T-helper 1 cell (primary cell): ENCODE measurements around the gene IL4I1.

Experiments used
- DNase-seq, 5 donors: peaks; one replicate each; pipeline ENCODE4 v3.0.0-alpha.2; 2012 to 2020

Gene IL4I1

DNA sequence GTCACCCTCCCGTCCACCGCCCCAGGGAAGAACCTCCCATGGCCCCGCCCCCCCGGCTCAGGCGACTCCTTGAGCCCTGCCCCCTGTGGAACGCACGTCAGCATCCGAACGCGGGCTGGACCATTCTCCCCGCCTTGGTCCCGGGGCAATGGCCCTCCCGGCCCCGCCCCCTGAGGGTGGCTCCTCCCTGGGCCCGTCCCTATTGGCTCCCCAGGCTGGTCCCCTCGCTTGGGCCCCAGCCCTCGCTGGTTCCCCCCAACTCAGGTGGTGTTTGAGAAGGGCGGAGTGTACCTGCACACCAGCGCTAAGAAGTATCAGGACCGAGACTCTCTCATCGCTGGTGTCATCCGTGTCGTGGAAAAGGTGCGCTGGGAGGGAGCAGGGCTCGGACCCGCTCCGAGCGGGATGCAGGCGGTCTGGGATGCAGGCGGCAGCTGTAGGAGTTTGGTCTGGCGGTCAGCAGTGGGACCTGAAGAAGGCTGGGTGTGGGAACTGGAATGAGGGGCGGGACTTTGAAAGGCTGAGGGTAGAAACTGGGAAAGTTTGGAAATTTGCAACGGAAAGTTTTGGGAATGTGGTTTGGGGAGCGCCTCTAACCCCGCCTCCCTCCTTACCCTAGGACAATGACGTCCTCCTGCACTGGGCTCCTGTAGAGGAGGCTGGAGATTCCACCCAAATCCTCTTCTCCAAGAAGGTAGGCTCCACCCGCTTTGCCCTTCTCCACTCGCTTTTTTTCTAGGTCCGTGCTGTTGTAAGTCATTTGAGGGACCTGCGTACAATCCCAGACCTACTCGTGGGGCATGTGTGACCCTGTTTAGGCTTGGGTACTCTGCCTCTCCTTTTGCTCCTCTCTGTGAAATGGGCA, 18.6 kb downstream of the IL4I1 start:
- peak; percentile 98 to 99 (median 98) for DNase-seq

DNA sequence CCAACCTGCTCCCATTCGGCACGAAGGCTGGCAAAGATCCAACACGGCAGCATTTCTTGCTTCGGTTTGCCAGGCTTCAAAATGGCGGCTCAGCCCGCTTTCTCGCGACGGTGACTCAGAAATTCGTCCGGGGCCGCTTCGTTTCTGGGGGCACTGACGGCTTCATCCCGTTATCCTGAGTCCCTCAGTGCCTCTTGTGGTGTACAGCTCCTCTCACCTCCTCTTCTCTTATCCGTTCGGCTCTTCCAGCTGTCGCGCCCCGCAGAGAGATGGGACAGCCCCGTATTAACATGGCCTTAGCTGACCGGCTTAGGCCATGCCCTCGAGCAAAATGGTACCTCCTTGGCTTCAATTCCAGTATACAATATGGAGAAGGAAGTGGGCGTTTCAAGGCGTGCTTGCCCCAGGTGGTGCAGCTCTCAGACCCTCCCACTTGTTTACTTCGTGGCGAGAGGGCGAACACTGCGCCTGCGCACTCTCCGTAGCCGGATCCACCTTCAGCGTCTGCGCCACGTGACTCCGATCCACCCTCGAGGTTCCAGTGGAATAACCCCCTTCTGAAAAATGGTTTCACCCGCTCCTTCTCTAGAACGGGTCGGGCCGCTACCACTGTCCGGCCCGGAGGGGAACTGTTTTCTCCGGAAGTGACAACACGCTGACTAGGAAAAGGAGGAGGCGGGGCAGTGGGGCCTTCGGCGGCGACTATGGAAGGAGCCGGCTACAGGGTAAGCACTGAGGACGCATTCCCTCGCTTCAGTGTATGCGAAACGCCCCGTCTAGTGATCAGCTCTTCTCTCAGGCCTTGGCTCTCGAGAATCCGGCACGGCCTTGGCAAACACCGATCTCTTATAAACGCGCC, 19.4 kb downstream of the IL4I1 start, which contains the start of the genes AKT1S1 and TBC1D17:
AKT1S1 (minus strand) TSS at position 336 of the 859 bp plus-strand sequence. CDS start 4,060 bp downstream, outside the sequence.
TBC1D17 (plus strand) TSS at position 683 of the 859 bp plus-strand sequence; CDS start at position 705, 22 bp downstream.
- peak; percentile 98 to 100 (median 99) for DNase-seq

DNA sequence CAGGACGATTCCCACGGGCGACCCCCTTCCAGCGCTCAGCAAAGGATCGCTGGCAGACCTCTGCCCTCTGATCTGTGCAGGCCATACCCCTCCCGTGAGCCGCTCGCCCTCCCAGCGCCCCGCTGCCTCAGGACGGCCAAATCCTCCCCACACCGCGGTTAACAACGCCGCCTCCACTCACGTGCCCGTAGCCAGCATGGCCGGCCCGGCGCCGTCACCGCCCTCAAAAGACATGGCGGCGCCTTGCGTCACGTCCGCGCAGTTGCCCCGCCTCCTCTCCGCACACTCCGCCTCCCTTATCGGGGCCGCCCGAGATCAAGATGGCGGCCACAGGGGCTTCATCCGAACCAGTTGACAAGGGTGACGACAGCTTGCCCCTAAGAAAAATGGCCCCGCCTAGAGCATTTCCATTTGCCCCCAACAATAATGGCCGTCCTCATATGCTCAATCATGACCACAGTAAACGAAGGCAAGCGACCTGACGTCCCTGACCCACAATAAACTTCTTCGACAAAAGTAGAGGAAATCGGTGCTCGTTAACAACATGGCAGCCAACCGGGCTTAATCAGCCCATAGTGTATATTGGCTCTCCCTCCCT, 20.2 kb downstream of the IL4I1 start:
- peak; percentile 96 to 99 (median 97) for DNase-seq

DNA sequence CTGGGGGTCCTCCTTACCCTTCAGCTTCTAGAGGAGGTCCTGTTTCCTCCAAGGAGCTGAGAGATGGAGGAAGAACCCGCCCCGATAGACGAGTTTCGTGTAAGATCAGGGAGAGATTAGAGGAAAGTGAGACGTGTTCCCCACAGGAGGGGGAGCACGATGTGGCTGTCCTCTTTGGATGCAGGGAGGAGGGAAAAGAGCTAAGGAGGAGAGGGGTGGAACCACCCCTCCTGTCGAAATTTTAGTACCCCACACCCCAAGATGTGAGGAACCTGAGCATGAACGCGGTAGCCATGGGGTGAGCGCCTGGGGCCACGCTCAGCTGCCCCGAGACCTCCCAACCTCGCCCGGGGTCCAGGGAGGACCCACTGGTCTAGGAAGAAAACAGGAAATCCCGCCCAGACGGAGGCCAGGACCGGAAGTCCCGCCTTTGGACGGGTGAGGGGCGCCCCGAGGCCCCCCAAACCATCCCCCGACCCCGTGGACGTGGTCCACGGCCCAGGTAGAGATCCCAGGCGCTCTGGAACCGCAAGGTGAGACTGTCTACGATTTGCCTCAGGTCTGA, 20.7 kb downstream of the IL4I1 start:
- peak in 3 of 5 donors; percentile 35 to 63 (median 41) for DNase-seq

DNA sequence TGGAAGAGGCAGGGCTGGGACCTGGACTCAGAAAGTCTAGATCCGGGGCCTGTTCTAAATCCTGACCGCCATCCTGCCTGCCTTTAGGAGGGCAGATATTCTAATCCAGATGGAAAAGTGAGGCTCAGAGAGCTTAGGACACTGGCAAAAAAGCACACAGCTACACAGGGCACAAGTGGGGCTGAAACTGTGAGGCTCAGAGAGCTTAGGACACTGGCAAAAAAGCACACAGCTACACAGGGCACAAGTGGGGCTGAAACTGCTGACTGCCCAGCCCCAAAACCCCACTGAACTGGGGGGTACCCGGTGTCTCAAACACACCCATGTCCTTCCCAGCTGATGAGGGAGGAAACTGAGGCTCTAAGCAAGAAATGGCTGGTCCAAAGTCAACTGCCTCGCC, 21.5 kb downstream of the IL4I1 start:
- DNase-seq = no peak

DNA sequence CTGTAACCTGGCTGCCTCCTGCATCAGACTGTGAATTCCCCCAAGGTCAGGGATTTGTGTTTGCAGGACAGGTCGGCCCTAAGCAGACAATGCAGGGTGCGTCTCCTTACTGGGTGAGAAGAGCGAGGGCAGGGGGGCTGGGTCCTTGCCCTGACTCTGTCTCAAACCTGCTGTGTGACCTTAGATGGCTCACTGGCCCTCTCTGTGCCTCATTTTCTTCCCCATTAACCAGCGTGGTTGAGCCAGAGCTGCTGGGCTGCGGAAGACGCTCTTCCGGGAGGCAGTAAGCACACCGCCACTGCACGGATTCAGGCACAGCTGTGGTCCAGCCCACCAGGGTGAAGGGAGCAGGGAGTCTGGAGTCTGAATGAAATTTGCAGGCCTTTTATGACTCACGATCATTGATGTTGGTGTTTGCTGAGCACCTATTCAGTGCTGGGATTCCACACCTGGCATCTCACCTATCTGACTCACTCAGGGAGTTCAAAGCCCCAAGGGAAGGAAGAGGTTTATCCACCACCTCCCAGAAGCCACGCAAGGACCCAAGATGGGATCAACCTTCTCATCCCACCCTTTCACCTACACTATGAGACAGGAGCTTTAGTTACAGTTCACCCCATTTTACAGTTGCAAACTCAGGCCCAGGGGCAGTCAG, 22.1 kb downstream of the IL4I1 start:
- DNase-seq = no peak

DNA sequence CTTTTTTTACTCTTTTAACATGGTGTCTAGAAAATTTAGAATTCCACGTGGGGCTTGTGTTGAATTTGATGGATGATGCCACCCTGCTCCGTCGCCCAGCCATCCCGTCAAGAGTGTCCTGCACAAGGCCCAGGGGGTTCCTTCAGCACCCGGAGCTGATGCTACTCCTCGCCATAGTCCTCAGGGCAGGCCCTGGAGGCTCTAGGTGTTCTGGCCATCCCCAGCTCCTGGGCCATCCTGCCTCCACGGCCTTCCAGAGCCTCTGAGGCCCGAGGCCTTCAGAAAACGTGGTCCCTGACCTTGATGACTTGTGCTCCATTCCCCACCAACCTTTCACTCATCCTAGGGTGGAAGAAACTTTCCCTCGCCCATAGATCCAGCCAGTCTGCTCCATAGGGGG, 22.9 kb downstream of the IL4I1 start:
- no peak for DNase-seq

DNA sequence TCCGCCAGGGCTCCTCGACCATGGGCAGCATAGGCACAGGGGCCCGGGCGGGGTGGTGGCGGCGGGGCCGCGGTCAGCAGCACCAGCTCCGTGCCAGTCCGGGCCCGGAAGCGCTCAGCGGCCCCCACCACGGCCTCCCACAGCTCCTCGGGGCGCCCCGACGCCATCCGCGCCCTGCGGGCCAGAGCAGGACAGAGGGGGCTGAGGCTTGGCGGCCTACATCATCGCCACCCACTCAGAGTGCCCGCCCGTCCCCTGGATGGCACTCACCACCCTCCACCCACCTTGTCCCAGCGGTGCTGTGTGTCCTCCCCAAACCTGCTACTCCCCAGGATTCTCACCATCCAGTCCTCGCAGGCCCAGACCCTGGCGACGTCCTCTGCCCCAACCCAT, 23.6 kb downstream of the IL4I1 start:
- no peak for DNase-seq

DNA sequence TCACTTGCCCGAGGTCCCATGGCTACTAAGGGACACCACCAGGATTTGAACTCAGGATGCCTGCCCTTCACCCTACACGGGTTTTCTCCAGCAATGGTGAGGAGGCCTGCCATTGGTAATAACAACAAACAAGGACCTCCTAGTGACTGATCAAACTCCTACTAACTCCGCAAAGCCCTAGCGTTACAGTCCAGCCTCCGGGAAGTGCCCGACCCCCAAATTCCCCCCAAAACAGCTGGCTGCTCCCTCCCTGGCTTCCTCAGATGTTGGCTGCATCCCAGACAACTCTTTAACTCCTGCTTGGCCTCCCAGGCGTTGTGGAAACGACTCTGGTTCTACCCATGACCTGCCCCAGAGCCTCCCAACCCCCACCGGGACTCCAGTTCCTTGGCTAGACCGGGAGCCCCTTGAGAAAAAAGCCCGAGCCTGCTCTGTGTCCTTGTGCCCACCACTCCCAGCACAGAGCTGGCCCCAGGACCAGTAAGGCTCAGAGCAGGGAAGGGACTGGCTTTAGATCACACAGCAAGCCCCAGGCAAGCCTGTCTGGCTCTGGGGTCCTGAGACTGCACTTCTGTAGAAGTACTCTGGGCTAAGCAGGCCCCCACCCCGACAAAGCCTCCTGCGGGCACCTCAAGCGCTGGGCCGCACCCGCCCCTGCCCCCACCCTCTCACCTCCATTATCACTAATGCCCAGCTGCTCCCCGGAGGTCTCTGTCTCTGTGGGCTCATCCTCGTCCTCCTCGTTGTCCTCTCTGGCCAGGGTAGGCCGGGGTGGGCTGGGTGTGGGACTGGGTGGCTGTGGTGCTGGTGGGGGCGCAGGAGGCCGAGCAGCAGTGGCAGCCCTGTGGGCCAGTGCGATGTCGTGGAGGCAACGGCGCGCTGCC, 24.2 kb downstream of the IL4I1 start:
- DNase-seq = no peak

DNA sequence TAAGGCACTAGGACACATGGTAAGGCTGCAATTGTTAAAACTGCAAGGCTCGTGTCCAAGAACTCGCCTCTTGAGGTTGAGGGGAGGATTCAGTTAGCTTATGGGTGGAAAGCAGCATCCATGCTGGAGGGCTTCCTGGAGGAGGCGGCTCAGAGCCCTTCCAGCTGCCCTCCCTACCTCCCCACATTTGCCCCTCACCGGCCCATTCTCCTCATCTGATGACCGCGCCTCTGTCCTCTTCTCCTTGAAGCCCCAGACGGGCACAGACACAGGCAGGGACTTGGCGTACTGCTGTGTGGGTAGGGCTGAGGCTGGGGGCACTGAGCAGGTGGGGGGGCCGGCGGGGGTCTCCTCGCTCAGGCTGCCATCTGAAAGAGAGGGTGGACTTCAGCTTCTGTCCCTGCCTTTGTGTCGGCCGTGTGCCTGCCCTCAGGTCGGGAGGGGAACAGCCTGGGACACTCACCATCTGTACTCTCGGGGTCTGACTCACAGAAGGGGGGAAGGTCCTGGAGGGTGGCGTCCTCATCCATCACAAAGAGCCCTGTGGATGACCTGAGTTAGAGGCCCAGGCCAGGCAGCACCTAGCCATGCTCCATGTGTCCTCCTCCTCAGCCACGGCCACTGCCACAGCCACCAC, 25.2 kb downstream of the IL4I1 start:
- no peak for DNase-seq

DNA sequence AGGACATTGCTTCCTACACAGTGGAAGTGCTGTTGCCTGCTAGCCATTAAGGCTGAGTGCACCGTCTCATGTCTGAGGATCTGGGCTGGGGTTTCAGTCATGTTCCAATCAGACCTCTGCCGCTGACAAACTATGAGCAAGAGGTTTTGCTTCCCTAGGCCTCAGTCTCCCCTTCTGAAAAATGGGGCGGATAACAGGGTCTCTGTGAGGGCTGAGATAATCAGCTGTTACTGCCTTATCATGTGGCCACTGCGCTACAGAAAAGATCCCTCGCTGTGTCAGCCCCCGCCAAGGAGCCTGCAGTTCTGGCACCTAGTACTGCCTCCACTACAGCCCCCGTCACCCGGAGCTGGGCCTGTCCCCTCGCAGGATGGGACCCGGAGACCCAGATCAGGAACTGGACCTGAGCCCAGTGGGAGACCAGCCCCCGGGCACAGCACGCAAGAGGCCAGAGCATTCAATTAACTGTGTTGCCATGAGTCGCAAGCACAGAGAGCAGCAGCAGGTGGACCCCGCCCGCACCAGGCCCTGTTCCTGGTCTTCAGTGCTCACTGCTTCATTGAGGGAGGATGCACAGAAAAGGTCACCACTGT, 26.3 kb downstream of the IL4I1 start:
- no peak for DNase-seq

DNA sequence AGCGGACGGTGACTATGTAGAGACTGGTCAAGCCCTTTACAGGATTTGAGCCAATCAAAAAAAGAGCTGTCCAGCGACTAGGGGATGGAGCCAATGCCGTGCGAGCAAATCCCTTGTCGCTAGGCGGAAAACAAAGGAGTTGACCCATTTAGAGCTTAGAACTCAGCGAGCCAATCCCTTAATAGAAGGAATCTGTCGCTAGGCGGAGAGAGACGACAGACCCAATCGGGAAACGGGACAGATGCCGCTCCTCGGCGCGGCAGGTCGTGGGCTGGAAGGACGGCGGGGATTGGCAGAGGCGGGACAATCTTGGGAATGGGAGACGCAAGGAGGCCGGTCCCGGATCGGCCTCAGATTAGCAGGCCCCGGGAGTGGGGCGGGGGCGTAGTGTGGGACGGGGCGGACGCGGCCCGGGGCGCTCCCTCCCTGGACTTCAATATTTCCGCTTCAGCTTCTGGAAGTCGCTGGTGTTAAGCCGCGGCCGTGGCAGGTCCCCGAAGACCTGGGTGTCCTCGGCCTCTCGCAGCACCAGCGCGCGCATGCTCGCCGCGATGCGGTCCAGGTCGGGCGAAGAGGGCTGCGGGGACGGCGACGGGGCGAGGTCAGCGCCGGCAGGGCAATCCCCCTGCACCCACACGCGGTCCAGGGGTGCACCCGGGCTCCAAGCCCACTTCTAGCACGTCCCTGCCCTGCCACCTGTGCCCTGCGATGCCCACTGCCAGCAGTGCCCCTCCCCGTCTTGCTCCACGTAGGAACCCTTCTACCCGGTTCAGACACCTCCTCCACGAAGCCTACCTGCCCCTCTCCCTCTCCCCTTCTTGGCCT, 27.0 kb downstream of the IL4I1 start:
- DNase-seq = peak; percentile 81 to 99 (median 88)

DNA sequence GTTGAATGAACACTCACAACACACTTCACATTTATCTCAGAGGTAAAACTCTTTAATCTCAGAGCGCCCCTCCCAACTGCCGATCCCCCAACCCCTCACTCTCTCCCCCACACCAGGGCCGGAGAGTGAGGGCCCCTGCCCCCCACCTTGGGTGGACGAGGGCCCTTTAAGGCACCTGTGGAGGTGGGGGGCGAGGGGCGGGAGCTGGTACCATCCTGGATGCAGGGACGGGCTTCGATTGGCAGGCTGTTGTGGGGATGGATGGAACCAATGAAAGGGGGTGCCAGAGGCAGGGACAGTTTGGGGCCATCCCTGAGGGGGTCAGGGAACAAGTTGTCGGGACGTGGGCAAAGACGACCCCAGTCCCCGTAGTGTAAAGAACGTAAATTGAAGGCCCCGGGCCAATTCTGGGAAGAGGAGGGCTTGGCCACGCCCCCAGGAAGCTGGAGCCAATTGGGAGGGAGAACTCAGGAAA, 27.6 kb downstream of the IL4I1 start:
- DNase-seq = no peak

DNA sequence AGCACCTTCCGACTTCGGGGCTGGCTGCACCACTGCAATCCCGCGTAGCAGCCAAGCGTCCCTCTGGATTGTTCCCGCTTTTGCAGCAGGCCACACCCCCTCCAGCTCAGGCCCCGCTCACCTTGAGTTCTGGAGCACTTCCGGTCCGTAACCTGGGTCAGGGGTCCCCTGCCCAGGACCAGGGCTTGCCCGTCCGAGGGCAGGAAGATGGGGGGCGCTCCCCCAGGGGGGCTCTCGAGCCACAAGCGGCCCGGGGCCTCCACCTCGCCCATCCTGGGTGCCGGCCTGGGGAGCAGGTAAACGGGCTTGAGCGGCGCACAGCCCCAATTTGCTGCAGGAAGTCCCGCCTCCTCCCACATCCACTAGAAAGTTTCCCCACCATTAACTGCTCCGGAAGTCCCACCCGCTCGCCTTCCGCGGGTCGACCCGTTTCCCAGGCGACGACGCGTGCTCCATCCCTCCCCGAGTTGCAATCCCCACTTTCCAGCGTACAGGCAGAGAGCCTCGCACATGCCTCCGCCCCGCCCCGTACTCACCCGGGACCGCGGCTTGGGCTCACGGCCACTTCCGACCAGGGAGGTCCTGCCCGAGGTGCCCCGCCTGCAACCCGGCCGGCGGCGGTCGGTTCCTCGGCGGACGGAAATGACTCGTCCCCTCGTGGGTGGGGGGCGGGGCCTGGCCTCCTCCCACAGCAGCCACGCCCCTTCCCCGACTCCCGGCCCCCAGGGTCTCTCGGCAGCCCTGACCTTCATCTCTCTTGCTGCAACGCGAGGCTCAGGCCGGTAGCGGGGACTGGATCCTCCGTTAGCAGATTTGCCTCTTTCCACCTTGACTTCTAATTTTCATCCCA, 29.5 kb downstream of the IL4I1 start, which contains the start of gene PNKP:
PNKP (minus strand) TSS at position 644 of the 850 bp plus-strand sequence; CDS start at position 272, 372 bp downstream.
- DNase-seq = peak; percentile 63 to 93 (median 82)

DNA sequence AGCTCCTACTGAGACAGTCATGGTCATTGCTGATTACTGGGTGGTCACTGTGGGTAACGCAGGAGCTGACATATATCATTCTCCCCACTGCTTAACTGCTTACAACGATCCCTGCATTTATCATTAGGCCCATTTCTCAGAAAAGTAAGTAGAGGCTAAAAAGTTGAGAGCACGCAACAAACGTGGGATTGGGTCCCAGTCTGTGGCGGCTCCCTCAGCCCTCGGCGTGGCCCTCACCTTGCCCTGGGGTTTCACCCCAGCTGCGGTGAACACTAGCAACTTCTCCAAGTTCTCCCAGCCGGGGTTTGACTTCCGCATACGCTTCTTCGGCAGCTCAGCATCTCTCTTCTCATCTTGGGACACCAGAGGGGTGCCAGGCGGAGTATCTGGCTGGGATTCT, 31.8 kb downstream of the IL4I1 start:
- DNase-seq = no peak

DNA sequence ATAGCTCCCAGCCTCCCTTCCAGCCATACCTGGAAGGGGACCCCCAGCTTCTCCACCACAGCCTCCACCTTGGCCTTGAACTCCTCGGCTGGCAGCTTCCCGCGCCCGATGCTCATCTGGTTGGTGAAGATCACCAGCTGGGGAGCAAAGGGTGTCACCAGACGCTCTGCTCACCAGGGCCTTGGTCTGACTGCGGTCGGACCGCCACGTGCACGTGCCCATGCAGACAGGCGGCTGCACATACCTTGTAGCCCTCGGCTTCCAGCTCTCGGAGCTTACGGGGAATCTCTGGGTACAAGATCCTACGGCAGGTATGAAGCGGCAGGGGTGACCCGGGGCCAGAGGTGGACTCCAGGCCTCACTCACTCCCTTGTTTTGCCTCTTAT, 32.8 kb downstream of the IL4I1 start:
- DNase-seq = no peak

DNA sequence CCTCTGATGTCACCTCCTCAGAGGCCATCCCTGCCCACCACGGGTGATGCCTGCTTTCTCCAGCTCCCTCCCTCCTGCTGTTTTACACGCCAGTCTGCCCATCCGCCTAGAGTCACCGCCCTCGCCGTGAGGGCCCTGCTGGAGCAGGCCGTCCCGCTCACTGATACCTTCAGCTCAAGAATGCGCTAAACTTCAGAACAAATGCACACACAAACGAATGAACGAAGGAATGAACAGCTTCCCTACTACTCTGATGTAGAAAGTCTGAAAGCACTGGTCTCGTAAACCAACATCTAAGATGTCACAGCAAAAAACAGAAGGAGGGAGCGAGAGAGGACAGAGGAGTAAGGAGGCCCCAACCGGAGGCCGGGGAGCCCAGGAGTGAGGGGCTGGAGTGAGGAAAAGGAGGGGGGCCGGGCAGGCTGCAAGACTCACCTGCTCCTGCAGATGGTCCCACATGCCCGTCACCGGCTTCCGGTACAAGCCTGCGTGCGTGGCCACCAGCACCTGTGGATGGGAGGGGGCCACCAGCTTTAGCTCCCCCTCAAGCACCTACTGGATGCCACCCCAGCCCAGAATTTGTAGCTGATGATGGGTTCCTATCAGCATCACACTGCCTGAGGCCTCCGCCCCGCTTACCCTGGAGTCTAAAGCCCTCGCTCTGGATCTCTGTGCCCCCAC, 33.3 kb downstream of the IL4I1 start:
- DNase-seq = no peak
